Peyer's patch (tissue), 4 donors: ENCODE data around the gene CPLX4. TPM values are rescaled to one million over a fixed set of nuclear protein-coding genes. Genes with fewer than 3 reads are reported as not detected.

Source experiments
- DNase-seq, 3 donors: peaks; one replicate each; pipeline ENCODE4 v3.0.0-alpha.2; 2017 to 2019
- H3K27ac ChIP-seq, 4 donors: fragments of 200-600 bp; sonication (generic); one replicate each; pipeline ENCODE4 v1.5.1; 2016 to 2019
- H3K27me3 ChIP-seq, 2 donors: fragments of 200-600 bp; sonication (generic); one replicate each; pipeline ENCODE4 v1.5.1; 2019
- H3K36me3 ChIP-seq, 3 donors: fragments of 200-600 bp; sonication (generic); one replicate each; pipeline ENCODE4 v1.5.1; 2016 to 2019
- H3K4me1 ChIP-seq, 4 donors: fragments of 200-600 bp; sonication (generic); one replicate each; pipeline ENCODE4 v1.5.1; 2016 to 2019
- H3K4me3 ChIP-seq, 4 donors: fragments of 200-600 bp; sonication (generic); 1 replicate in 3 of 4; 2 replicates in 1 of 4; pipeline ENCODE4 v1.5.1; 2016 to 2019; ENCODE audit warnings: mild to moderate bottlenecking in 1 of 4
- H3K9me3 ChIP-seq, 4 donors: fragments of 200-600 bp; sonication (generic); one replicate each; pipeline ENCODE4 v1.5.1; 2016 to 2019; ENCODE audit warnings: mild to moderate bottlenecking in 1 of 4
- CTCF ChIP-seq, 6 experiments: fragments of 450-650 bp in 4 of 6; fragments of 200-600 bp in 2 of 6; sonication (generic) in 1 of 6; IDR thresholded peaks; one replicate each; pipeline ENCODE4 v1.5.1; 2017 to 2019; ENCODE audit warnings: antibody characterized with exemption in 6 of 6, mild to moderate bottlenecking in 3 of 6, moderate library complexity in 1 of 6
- POLR2A ChIP-seq, 2 donors: fragments of 450-650 bp; IDR thresholded peaks; one replicate each; pipeline ENCODE4 v1.5.1; 2017; ENCODE audit warnings: antibody characterized with exemption in 2 of 2, mild to moderate bottlenecking in 2 of 2, moderate library complexity in 2 of 2
- total RNA-seq, 4 donors: library from RNA; depleted of rRNA; stranded (reverse); fragments of >200 nt; gene quantifications; one replicate each; pipeline ENCODE4 v1.1.0, GENCODE V29; 2016

The CPLX4 gene
- total RNA-seq, 4 donors from 2014 or later: not detected

GRCh38 chr18:59308248-59308937 lies 10.1 kb downstream of the CPLX4 start:
- TF ChIP-seq CTCF (IDR thresholded peaks at IDR 0.05) (peak in 5 of 6 experiments; percentile 44 to 76 (median 70)), POLR2A (IDR thresholded peaks at IDR 0.05) (no peak)
- no peaks in the 10 kb centered on the region for H3K36me3 ChIP-seq
- no peak overlapping the region for H3K27ac ChIP-seq
- H3K4me3 ChIP-seq: peak overlapping the region in 3 of 4 donors; percentile 30 to 41 (median 34)
- peak; percentile 42 to 82 (median 80) for DNase-seq
- H3K9me3 ChIP-seq: no peaks in the 10 kb centered on the region
- H3K27me3 ChIP-seq: peaks cover 0 to 4% of the 10 kb centered on the region in 2 donors
- H3K4me1 ChIP-seq: peaks cover 0 to 12% (median 0%) of the 10 kb centered on the region in 4 donors

GRCh38 chr18:59306640-59307039 lies 11.8 kb downstream of the CPLX4 start:
- H3K9me3 ChIP-seq: no peaks in the 10 kb centered on the region
- no peaks in the 10 kb centered on the region for H3K36me3 ChIP-seq
- no peak overlapping the region for H3K27ac ChIP-seq
- no peak overlapping the region for H3K4me3 ChIP-seq
- DNase-seq: no peak
- peaks cover 0 to 4% of the 10 kb centered on the region in 2 donors for H3K27me3 ChIP-seq
- TF ChIP-seq POLR2A (IDR thresholded peaks at IDR 0.05): no peak
- H3K4me1 ChIP-seq: peaks cover 0 to 12% (median 0%) of the 10 kb centered on the region in 4 donors

- H3K4me3 ChIP-seq: no peak overlapping the region
- H3K27ac ChIP-seq: no peak overlapping the region
- H3K4me1 ChIP-seq: peaks cover 0 to 12% (median 0%) of the 10 kb centered on the region in 4 donors
- no peaks in the 10 kb centered on the region for H3K9me3 ChIP-seq
- peaks cover 0 to 4% of the 10 kb centered on the region in 2 donors for H3K27me3 ChIP-seq
- no peaks in the 10 kb centered on the region for H3K36me3 ChIP-seq
- TF ChIP-seq CTCF (IDR thresholded peaks at IDR 0.05) (no peak), POLR2A (IDR thresholded peaks at IDR 0.05) (no peak)
- DNase-seq: no peak
Observed at GRCh38 chr18:59305295-59305694, 13.2 kb downstream of the CPLX4 start.

- Histone ChIP-seq H3K4me1 (peaks cover 0 to 7% (median 0%) of the 10 kb centered on the region in 4 donors), H3K36me3 (no peaks in the 10 kb centered on the region), H3K4me3 (no peak overlapping the region), H3K27me3 (peaks cover 0 to 2% of the 10 kb centered on the region in 2 donors), H3K9me3 (no peaks in the 10 kb centered on the region), H3K27ac (no peak overlapping the region)
- no peak for DNase-seq
- TF ChIP-seq CTCF (IDR thresholded peaks at IDR 0.05) (no peak), POLR2A (IDR thresholded peaks at IDR 0.05) (no peak)
Observed at GRCh38 chr18:59303656-59304195, 14.7 kb downstream of the CPLX4 start.

GRCh38 chr18:59303006-59303405 lies 15.4 kb downstream of the CPLX4 start:
- Histone ChIP-seq H3K4me1 (no peaks in the 10 kb centered on the region), H3K27me3 (no peaks in the 10 kb centered on the region), H3K9me3 (no peaks in the 10 kb centered on the region), H3K27ac (no peak overlapping the region), H3K4me3 (no peak overlapping the region), H3K36me3 (no peaks in the 10 kb centered on the region)
- TF ChIP-seq CTCF (IDR thresholded peaks at IDR 0.05): no peak
- no peak for TF ChIP-seq POLR2A (IDR thresholded peaks at IDR 0.05)
- no peak for DNase-seq

GRCh38 chr18:59301929-59302328 lies 16.5 kb downstream of the CPLX4 start:
- Histone ChIP-seq H3K9me3 (no peaks in the 10 kb centered on the region), H3K27me3 (no peaks in the 10 kb centered on the region), H3K4me3 (no peak overlapping the region), H3K36me3 (no peaks in the 10 kb centered on the region), H3K4me1 (no peaks in the 10 kb centered on the region), H3K27ac (no peak overlapping the region)
- TF ChIP-seq POLR2A (IDR thresholded peaks at IDR 0.05): no peak
- TF ChIP-seq CTCF (IDR thresholded peaks at IDR 0.05): no peak
- no peak for DNase-seq
